ENCODE data around the gene CD300LG. TPM values are rescaled to one million over a fixed set of nuclear protein-coding genes. Genes with fewer than 3 reads are reported as not detected.

The CD300LG gene, protein sequence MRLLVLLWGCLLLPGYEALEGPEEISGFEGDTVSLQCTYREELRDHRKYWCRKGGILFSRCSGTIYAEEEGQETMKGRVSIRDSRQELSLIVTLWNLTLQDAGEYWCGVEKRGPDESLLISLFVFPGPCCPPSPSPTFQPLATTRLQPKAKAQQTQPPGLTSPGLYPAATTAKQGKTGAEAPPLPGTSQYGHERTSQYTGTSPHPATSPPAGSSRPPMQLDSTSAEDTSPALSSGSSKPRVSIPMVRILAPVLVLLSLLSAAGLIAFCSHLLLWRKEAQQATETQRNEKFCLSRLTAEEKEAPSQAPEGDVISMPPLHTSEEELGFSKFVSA
- total RNA-seq: not detected in 2 replicates

DNA sequence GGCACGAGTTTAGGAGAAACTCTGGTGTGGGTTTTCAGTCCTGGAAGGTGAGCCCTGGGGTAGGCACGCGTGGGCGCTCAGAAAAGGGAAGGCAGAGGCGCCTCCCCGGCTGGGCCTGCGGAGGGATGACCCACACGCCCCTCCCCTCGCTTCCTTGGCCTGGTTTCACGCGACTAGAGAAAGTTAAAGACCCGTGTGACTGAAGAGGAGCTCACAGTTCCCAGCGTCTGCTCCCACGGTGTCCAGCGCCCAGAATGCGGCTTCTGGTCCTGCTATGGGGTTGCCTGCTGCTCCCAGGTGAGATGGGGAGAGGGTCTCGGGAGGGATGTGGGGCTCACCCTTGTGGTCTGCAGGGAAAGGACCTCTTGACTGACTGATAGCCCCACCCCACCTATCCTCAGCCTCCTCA is at the start of gene CD300LG:
Gene CD300LG (plus strand): TSS at position 214 of the 409 bp plus-strand sequence. CDS start 41 bp downstream, at position 255.

DNA sequence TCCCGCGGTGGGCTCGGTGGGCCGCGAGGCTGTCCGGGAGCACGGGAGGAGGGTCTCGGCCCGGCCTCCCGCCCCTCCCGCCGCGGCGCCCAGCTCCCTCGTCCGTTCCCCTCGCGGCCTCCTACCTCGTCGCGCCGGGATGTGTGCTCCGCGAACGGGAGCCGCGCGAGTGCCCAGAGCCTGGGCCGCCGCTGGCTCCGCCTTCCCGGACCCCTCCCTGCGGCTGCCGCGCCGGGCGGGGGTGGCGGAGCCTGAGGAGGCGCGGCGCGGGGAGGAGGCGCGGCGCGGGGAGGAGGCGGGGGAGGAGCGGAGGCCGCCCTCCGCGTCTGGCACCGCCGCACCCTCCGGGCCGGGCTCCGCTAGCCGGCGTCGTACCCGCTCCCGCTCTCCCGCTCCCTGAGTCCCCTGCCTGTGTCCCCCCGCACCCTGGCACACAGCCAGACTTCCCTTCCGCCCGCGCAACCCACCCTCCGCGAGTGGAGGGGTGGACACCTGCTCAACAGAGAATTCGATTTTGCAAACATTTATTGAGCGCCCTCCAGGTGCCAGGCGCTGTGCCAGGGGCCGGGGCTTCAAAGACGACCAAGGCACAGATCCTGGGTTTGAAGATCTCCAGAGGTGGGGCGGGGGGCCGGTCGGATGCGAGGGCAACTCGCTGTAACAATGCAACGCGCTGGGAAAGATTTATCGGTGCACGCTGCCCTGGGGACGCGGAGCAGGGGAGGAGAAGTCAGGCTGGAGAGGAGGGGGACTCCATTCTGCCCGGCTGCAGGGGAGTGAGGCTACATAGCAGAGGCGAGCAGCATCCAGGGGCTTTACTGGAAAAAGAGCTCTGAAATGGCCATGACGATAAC is 13.8 kb upstream of the CD300LG start, which contains the start of gene MPP3:
Gene MPP3 (minus strand): TSS at position 171 of the 854 bp plus-strand sequence. CDS start 1,240 bp downstream, outside the sequence.

DNA sequence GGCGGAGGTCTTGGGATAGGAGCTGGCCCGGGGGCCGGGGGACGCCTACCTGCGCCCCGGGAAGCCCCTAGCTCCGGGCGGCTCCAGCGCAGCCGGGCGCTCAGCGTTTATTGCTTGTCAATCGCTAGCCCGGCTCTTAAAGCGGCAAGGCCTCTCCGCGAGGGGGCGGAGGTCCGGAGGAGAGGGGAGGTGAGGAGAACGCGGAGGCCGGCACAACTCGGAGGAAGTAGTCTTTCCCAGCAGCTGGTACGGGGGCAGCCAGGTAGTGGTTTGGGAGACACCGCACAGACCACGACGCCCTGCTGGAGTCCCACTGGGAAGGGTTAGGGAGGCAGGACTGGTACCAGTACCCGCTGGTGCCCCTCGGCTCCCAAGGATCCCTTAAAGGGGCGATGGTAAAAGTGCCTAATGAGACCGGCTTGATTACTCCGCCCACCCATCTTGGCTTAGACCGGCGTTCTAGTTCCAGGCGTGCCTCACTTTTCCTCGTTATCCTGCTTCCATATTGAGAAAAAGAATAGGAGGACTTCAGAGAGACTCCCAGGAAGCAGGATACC is 60.5 kb downstream of the CD300LG start, which contains the start of gene MPP2:
Gene MPP2 (minus strand): TSS at position 112 of the 557 bp plus-strand sequence. CDS start 3,076 bp downstream, outside the sequence.

Other genes starting within 250 kb of the CD300LG start
- gene MEOX1, start 185.3 kb upstream of the CD300LG start, total RNA-seq: 0.34 TPM in 1 of 2 replicates, not detected in the other
- gene SOST, start 88.4 kb upstream of the CD300LG start, total RNA-seq: not detected in 2 replicates
- gene DUSP3, start 68.2 kb upstream of the CD300LG start, total RNA-seq: 42.0 and 63.9 TPM in 2 replicates
- under 0.01 and 0.07 TPM in 2 replicates for gene CFAP97D1, start 66.7 kb upstream of the CD300LG start, total RNA-seq
- gene MPP3, start 14.0 kb upstream of the CD300LG start, total RNA-seq: 5.8 and 10.0 TPM in 2 replicates
- 0.28 TPM in 1 of 2 replicates, not detected in the other for gene MPP2, start 60.4 kb downstream of the CD300LG start, total RNA-seq
- not detected in 2 replicates for gene PPY, start 95.3 kb downstream of the CD300LG start, total RNA-seq
- 0.68 TPM in 1 of 2 replicates, not detected in the other for gene PYY, start 106.8 kb downstream of the CD300LG start, total RNA-seq
- gene NAGS, start 157.4 kb downstream of the CD300LG start, total RNA-seq: 11.8 and 19.5 TPM in 2 replicates
- gene TMEM101, start 167.8 kb downstream of the CD300LG start, total RNA-seq: 39.7 and 63.2 TPM in 2 replicates
- gene LSM12, start 219.5 kb downstream of the CD300LG start, total RNA-seq: 27.1 and 36.9 TPM in 2 replicates
- gene G6PC3, start 223.6 kb downstream of the CD300LG start, total RNA-seq: 6.8 and 11.0 TPM in 2 replicates